ENCODE results near the gene GASK1A. TPM values are rescaled to one million over a fixed set of nuclear protein-coding genes. Genes with fewer than 3 reads are reported as not detected.

Gene GASK1A
- total RNA-seq, 2 experiments from 2014 or later: 0.28 TPM; not detected in 1

- no peaks in the 10 kb centered on the region for H3K9me3 Mint-ChIP-seq
- no peak for TF ChIP-seq CTCF (IDR thresholded peaks at IDR 0.05)
- H3K27me3 ChIP-seq (ENCODE audit: control insufficient read depth in 1 of 2, insufficient read depth in 2 of 2, low read length in 2 of 2): no peaks in the 10 kb centered on the region
- no peak overlapping the region for H3K4me3 ChIP-seq (ENCODE audit: low read length)
- H3K27me3 Mint-ChIP-seq: no peaks in the 10 kb centered on the region
- ATAC-seq (ENCODE audit: poor library complexity) (no peak), DNase-seq (no peak)
- CTCF ChIA-PET: no interaction called here
- H3K27ac ChIP-seq (ENCODE audit: low read depth in 1 of 2, low read length in 2 of 2): no peak overlapping the region
- no peaks in the 10 kb centered on the region for H3K9me3 ChIP-seq (ENCODE audit: control insufficient read depth in 1 of 2, insufficient read depth in 1 of 2, low read length in 2 of 2)
- peaks cover 4% of the 10 kb centered on the region for H3K4me1 ChIP-seq (ENCODE audit: insufficient read depth, low read length)
- no peaks in the 10 kb centered on the region for H3K36me3 ChIP-seq (ENCODE audit: insufficient read depth, low read length)
- POLR2A ChIA-PET: no interaction called here
- no peak overlapping the region for H3K4me3 Mint-ChIP-seq
- H3K36me3 Mint-ChIP-seq (ENCODE audit: low read depth): peaks cover 4% of the 10 kb centered on the region
- intact Hi-C loops (cut with DNase I, micrococcal nuclease): no loop called here
- no peak overlapping the region for H3K27ac Mint-ChIP-seq
- H3K4me1 Mint-ChIP-seq (ENCODE audit: low read depth): no peaks in the 10 kb centered on the region
These were observed 93.2 kb downstream of the GASK1A start for GRCh38 chr3:43072361-43072760.

GRCh38 chr3:43073116-43073835, 94.2 kb downstream of the GASK1A start:
- ATAC-seq (ENCODE audit: poor library complexity): no peak
- peaks cover 2% of the 10 kb centered on the region for H3K36me3 ChIP-seq (ENCODE audit: insufficient read depth, low read length)
- ChIA-PET POLR2A (no interaction called here), CTCF (no interaction called here)
- H3K9me3 ChIP-seq (ENCODE audit: control insufficient read depth in 1 of 2, insufficient read depth in 1 of 2, low read length in 2 of 2): no peaks in the 10 kb centered on the region
- no peaks in the 10 kb centered on the region for H3K27me3 ChIP-seq (ENCODE audit: control insufficient read depth in 1 of 2, insufficient read depth in 2 of 2, low read length in 2 of 2)
- no peaks in the 10 kb centered on the region for H3K27me3 Mint-ChIP-seq
- H3K9me3 Mint-ChIP-seq: no peaks in the 10 kb centered on the region
- peaks cover 4% of the 10 kb centered on the region for H3K4me1 ChIP-seq (ENCODE audit: insufficient read depth, low read length)
- peaks cover 10% of the 10 kb centered on the region for H3K36me3 Mint-ChIP-seq (ENCODE audit: low read depth)
- H3K27ac Mint-ChIP-seq: no peak overlapping the region
- intact Hi-C loops (cut with DNase I, micrococcal nuclease): no loop called here
- no peaks in the 10 kb centered on the region for H3K4me1 Mint-ChIP-seq (ENCODE audit: low read depth)
- H3K4me3 ChIP-seq (ENCODE audit: low read length): no peak overlapping the region
- no peak for TF ChIP-seq CTCF (IDR thresholded peaks at IDR 0.05)
- no peak for DNase-seq
- no peak overlapping the region for H3K27ac ChIP-seq (ENCODE audit: low read depth in 1 of 2, low read length in 2 of 2)
- H3K4me3 Mint-ChIP-seq: no peak overlapping the region

- Histone ChIP-seq H3K27me3 (ENCODE audit: control insufficient read depth in 1 of 2, insufficient read depth in 2 of 2, low read length in 2 of 2) (no peaks in the 10 kb centered on the region), H3K27ac (ENCODE audit: low read depth in 1 of 2, low read length in 2 of 2) (no peak overlapping the region), H3K9me3 (ENCODE audit: control insufficient read depth in 1 of 2, insufficient read depth in 1 of 2, low read length in 2 of 2) (no peaks in the 10 kb centered on the region), H3K36me3 (ENCODE audit: insufficient read depth, low read length) (peaks cover 2% of the 10 kb centered on the region), H3K4me3 (ENCODE audit: low read length) (no peak overlapping the region), H3K4me1 (ENCODE audit: insufficient read depth, low read length) (peaks cover 4% of the 10 kb centered on the region)
- TF ChIP-seq CTCF (IDR thresholded peaks at IDR 0.05): no peak
- H3K4me1 Mint-ChIP-seq (ENCODE audit: low read depth): no peaks in the 10 kb centered on the region
- no peak overlapping the region for H3K27ac Mint-ChIP-seq
- DNase-seq (no peak), ATAC-seq (ENCODE audit: poor library complexity) (no peak)
- no peak overlapping the region for H3K4me3 Mint-ChIP-seq
- H3K27me3 Mint-ChIP-seq: no peaks in the 10 kb centered on the region
- H3K36me3 Mint-ChIP-seq (ENCODE audit: low read depth): peaks cover 15% of the 10 kb centered on the region
- ChIA-PET POLR2A (no interaction called here), CTCF (no interaction called here)
- no peaks in the 10 kb centered on the region for H3K9me3 Mint-ChIP-seq
- intact Hi-C loops (cut with DNase I, micrococcal nuclease): no loop called here
These were observed 94.7 kb downstream of the GASK1A start for GRCh38 chr3:43073836-43074220.
